ENCODE measurements around the gene RWDD1. TPM values are rescaled to one million over a fixed set of nuclear protein-coding genes. Genes with fewer than 3 reads are reported as not detected.

The RWDD1 gene
- total and polyA plus RNA-seq, 2 of the 13 experiments (the other 11 are each of a cell fraction or from before 2014, with no cell fraction given): 27.4 to 67.1 TPM

GRCh38 chr6:116536216-116536621 lies 35.1 kb upstream of the RWDD1 start (continued):
- TF ChIP-seq FOXA3 (CRISPR knock-in tag; IDR thresholded peaks at IDR 0.05): 0 out of 2 replicates have a peak, but pooled peaks have one; percentile 2
- no peak for TF ChIP-seq ZNF10 (CRISPR knock-in tag; IDR thresholded peaks at IDR 0.05; ENCODE audit: borderline replicate concordance, low read depth)
- TF ChIP-seq THAP11 (CRISPR knock-in tag; IDR thresholded peaks at IDR 0.05): 0 out of 2 replicates have a peak, but pooled peaks have one; percentile 16
- TF ChIP-seq CSRNP1 (CRISPR knock-in tag; IDR thresholded peaks at IDR 0.05): no peak
- TF ChIP-seq STAG1 (CRISPR knock-in tag; IDR thresholded peaks at IDR 0.05): peak; percentile 66
- TF ChIP-seq ZNF124 (CRISPR knock-in tag; IDR thresholded peaks at IDR 0.05): no peak
- no peak for TF ChIP-seq AGO2 (optimal IDR thresholded peaks at IDR 0.05; ENCODE audit: low read depth, low read length)
- no peak for TF ChIP-seq SNRNP70 (IDR thresholded peaks at IDR 0.05; ENCODE audit: low read depth, low read length)
- TF ChIP-seq MED8 (CRISPR knock-in tag; IDR thresholded peaks at IDR 0.05; ENCODE audit: insufficient replicate concordance): no peak
- peak; percentile 77 for TF ChIP-seq CTCF (CRISPR knock-in tag; IDR thresholded peaks at IDR 0.05)
- no peak for TF ChIP-seq DMAP1 (CRISPR knock-in tag; IDR thresholded peaks at IDR 0.05)
- no peak for TF ChIP-seq MTERF4 (CRISPR knock-in tag; IDR thresholded peaks at IDR 0.05)
- no peak for TF ChIP-seq ZBTB42 (CRISPR knock-in tag; IDR thresholded peaks at IDR 0.05)
- TF ChIP-seq ZNF768 (CRISPR knock-in tag; IDR thresholded peaks at IDR 0.05): no peak
- TF ChIP-seq ZNF44 (CRISPR knock-in tag; IDR thresholded peaks at IDR 0.05): 0 out of 2 replicates have a peak, but pooled peaks have one; percentile 34
- 0 out of 2 replicates have a peak, but pooled peaks have one; percentile 60 for TF ChIP-seq MIXL1 (CRISPR knock-in tag; IDR thresholded peaks at IDR 0.05)
- peak; percentile 39; the same call in 1 of the 2 replicates for TF ChIP-seq ZNF362 (CRISPR knock-in tag; IDR thresholded peaks at IDR 0.05; ENCODE audit: borderline replicate concordance)
- 0 out of 2 replicates have a peak, but pooled peaks have one; percentile 49 for TF ChIP-seq ZNF691 (CRISPR knock-in tag; IDR thresholded peaks at IDR 0.05; ENCODE audit: borderline replicate concordance, low read depth)
- no peak for TF ChIP-seq ZNF598 (CRISPR knock-in tag; IDR thresholded peaks at IDR 0.05; ENCODE audit: borderline replicate concordance)
- 0 out of 2 replicates have a peak, but pooled peaks have one; percentile 29 for TF ChIP-seq ELF3 (CRISPR knock-in tag; IDR thresholded peaks at IDR 0.05)
- TF ChIP-seq, protein P1, sequence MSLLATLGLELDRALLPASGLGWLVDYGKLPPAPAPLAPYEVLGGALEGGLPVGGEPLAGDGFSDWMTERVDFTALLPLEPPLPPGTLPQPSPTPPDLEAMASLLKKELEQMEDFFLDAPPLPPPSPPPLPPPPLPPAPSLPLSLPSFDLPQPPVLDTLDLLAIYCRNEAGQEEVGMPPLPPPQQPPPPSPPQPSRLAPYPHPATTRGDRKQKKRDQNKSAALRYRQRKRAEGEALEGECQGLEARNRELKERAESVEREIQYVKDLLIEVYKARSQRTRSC (CRISPR knock-in tag; IDR thresholded peaks at IDR 0.05; ENCODE audit: low read depth): no peak
- TF ChIP-seq GPN1 (CRISPR knock-in tag; IDR thresholded peaks at IDR 0.05; ENCODE audit: borderline replicate concordance): no peak

Data from HepG2 (cell line).